Loucy (cell line): ENCODE measurements around the gene LRBA.

ENCODE experiments used
- EZH2phosphoT487 ChIP-seq: fragments of 200-600 bp; IDR thresholded peaks from 2 replicates; pipeline ENCODE4 v1.6.1; 2018; ENCODE audit warnings: antibody characterized with exemption, mild to moderate bottlenecking, moderate library complexity, borderline replicate concordance
- TF ChIP-seq, protein P1 (sequence below): fragments of 200-600 bp; sonication (generic); conservative IDR thresholded peaks from 2 replicates; pipeline ENCODE4 v1.5.1; 2014; ENCODE audit warnings: mild to moderate bottlenecking, antibody characterized with exemption, low read length

- TF ChIP-seq, protein P1, sequence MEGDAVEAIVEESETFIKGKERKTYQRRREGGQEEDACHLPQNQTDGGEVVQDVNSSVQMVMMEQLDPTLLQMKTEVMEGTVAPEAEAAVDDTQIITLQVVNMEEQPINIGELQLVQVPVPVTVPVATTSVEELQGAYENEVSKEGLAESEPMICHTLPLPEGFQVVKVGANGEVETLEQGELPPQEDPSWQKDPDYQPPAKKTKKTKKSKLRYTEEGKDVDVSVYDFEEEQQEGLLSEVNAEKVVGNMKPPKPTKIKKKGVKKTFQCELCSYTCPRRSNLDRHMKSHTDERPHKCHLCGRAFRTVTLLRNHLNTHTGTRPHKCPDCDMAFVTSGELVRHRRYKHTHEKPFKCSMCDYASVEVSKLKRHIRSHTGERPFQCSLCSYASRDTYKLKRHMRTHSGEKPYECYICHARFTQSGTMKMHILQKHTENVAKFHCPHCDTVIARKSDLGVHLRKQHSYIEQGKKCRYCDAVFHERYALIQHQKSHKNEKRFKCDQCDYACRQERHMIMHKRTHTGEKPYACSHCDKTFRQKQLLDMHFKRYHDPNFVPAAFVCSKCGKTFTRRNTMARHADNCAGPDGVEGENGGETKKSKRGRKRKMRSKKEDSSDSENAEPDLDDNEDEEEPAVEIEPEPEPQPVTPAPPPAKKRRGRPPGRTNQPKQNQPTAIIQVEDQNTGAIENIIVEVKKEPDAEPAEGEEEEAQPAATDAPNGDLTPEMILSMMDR: no peak
- no peak for TF ChIP-seq EZH2phosphoT487
These were observed 44.4 kb downstream of the LRBA start for GRCh38 chr4:150970685-150971151.
